Measurements from ENCODE around the gene MFF. TPM values are rescaled to one million over a fixed set of nuclear protein-coding genes. Genes with fewer than 3 reads are reported as not detected.

MFF gene
- total RNA-seq, 4 donors from 2014 or later, result 15.1 to 99.1 (median 88.3) TPM

DNA sequence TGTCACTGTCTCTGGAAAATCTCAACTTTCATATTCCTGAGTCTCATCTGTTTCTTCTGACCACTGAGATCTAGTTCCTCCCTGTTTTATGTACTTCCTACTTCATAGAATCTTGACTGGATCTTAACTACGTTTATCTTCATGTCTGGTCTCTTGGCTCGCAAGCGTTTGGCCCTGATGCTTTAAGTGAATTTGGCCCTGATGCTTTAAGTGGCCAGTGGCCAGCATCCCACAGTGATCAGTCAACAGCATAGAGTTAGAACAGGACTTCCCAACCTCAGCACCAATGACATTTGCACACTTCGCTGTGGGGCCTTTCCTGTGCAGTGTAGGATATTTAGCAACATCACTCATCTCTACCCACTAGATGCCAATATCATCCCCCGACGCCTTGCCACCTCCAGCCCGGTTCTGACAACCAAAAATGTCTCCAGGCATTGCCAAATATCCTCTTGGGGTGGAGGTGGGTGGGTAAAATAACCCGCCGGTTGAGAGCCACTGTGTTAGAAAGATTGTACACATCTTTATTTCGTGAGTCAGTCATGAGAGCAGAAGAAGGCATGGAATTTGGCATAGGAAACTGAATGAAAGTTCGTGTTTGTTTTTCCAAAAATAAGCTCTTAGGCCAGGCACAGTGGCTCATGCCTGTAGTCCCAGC, 41.8 kb downstream of the MFF start:
- no peaks in the 10 kb centered on the region for H3K36me3 ChIP-seq
- H3K27ac ChIP-seq, result no peak overlapping the region
- intact Hi-C loops (cut with DNase I; ENCODE audit: low total_unique reads), result no loop called here
- H3K9me3 ChIP-seq, result no peaks in the 10 kb centered on the region
- H3K4me3 ChIP-seq, result no peak overlapping the region
- H3K27me3 ChIP-seq, result no peaks in the 10 kb centered on the region
- no peaks in the 10 kb centered on the region for H3K4me1 ChIP-seq
- no peak for DNase-seq
- TF ChIP-seq POLR2A (IDR thresholded peaks at IDR 0.05), result no peak
- TF ChIP-seq, protein P1, sequence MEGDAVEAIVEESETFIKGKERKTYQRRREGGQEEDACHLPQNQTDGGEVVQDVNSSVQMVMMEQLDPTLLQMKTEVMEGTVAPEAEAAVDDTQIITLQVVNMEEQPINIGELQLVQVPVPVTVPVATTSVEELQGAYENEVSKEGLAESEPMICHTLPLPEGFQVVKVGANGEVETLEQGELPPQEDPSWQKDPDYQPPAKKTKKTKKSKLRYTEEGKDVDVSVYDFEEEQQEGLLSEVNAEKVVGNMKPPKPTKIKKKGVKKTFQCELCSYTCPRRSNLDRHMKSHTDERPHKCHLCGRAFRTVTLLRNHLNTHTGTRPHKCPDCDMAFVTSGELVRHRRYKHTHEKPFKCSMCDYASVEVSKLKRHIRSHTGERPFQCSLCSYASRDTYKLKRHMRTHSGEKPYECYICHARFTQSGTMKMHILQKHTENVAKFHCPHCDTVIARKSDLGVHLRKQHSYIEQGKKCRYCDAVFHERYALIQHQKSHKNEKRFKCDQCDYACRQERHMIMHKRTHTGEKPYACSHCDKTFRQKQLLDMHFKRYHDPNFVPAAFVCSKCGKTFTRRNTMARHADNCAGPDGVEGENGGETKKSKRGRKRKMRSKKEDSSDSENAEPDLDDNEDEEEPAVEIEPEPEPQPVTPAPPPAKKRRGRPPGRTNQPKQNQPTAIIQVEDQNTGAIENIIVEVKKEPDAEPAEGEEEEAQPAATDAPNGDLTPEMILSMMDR (IDR thresholded peaks at IDR 0.05), result no peak

DNA sequence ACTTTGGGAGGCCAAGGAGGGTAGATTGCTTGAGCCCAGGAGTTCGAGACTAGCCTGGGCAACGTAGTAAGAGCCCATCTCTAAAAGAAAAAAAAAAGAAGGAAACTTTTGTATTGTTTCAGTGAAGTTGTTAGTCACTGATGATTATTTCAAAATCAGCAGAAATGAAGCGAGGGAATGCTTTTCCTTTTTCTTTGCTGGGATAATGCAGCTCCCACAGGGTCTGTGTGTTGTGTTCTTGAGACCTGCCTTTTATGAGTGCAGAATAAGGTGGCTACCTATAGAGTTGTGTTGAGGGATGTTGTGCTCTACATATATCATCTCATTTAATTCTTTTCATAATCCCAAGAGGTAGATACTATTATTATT, 42.4 kb downstream of the MFF start:
- H3K9me3 ChIP-seq, result no peaks in the 10 kb centered on the region
- DNase-seq, result no peak
- H3K4me3 ChIP-seq, result no peak overlapping the region
- intact Hi-C loops (cut with DNase I; ENCODE audit: low total_unique reads), result no loop called here
- TF ChIP-seq POLR2A (IDR thresholded peaks at IDR 0.05), result no peak
- TF ChIP-seq, protein P1 (IDR thresholded peaks at IDR 0.05), result no peak
- H3K27ac ChIP-seq, result no peak overlapping the region
- no peaks in the 10 kb centered on the region for H3K4me1 ChIP-seq
- no peaks in the 10 kb centered on the region for H3K27me3 ChIP-seq
- H3K36me3 ChIP-seq, result no peaks in the 10 kb centered on the region

DNA sequence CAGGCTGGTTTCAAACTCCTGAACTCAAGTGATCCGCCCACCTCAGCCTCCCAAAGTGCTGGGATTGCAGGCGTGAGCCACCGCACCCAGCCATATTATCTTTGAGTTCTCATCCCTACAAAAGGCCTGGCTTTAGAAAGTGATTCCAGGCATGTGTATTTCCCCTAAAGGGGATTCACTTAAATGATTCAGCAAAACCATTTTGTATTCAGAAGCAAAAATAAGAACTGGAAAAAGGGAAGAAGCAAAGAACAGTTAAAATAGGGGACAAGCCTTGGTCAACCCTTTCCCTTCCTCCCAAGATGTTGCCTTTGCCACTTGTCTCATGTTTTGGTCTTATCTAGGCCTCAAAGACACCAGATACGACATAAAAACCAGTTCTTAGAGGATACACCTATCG, 43.5 kb downstream of the MFF start:
- no peak for DNase-seq
- H3K27me3 ChIP-seq, result no peaks in the 10 kb centered on the region
- H3K9me3 ChIP-seq, result no peaks in the 10 kb centered on the region
- no peaks in the 10 kb centered on the region for H3K36me3 ChIP-seq
- no peaks in the 10 kb centered on the region for H3K4me1 ChIP-seq
- H3K27ac ChIP-seq, result no peak overlapping the region
- TF ChIP-seq, protein P1 (IDR thresholded peaks at IDR 0.05), result no peak
- TF ChIP-seq POLR2A (IDR thresholded peaks at IDR 0.05), result no peak
- intact Hi-C loops (cut with DNase I; ENCODE audit: low total_unique reads), result no loop called here
- H3K4me3 ChIP-seq, result no peak overlapping the region

DNA sequence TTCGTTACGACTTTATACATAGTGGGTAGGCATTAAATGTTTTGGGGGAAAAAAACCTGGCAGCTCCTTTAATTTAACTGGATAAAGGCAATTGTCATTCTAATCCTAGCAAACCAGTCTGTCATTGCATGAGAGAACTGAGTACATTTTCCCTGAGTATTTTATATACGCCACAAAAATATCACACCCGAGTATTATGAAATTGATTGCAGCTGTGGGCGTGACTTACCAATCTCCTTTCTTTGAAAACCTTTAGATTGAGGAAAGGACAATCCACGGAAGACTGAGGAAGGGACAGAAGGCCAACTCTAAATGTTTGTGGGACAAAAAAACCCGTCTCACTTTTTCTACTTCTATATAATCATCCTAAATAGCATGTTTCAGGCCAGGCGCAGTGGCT, 45.0 kb downstream of the MFF start:
- TF ChIP-seq POLR2A (IDR thresholded peaks at IDR 0.05), result no peak
- TF ChIP-seq, protein P1 (IDR thresholded peaks at IDR 0.05), result no peak
- Histone ChIP-seq H3K27ac (no peak overlapping the region), H3K9me3 (no peaks in the 10 kb centered on the region), H3K36me3 (no peaks in the 10 kb centered on the region), H3K27me3 (no peaks in the 10 kb centered on the region), H3K4me3 (no peak overlapping the region), H3K4me1 (no peaks in the 10 kb centered on the region)
- intact Hi-C loops (cut with DNase I; ENCODE audit: low total_unique reads), result no loop called here
- DNase-seq, result no peak

DNA sequence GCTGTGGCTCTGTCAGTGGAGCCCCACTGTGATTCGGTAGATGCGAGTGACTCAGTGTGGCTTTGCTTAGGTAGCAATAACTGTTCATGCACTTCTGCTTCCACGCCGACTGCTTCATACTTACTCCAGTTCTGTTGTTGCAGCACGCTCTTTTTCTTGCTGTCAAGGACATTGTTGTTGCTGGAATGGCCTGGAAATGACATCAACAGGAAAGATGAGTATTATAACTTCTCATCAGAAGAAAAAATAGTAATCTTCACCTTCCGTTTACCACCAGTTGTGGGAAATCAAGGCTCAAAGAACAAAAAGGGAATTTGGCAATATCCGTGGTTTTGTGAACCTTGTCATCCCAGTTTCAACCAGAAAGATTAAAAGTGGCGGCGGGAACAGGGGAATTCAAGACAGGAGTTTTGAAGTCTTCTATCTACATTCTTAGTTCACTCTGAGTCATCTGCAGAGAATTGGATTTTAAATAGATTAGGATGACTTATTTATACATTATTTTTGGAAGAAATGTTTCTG, 45.8 kb downstream of the MFF start:
- intact Hi-C loops (cut with DNase I; ENCODE audit: low total_unique reads), result no loop called here
- no peaks in the 10 kb centered on the region for H3K4me1 ChIP-seq
- no peaks in the 10 kb centered on the region for H3K36me3 ChIP-seq
- no peak overlapping the region for H3K27ac ChIP-seq
- TF ChIP-seq, protein P1 (IDR thresholded peaks at IDR 0.05), result no peak
- no peak for TF ChIP-seq POLR2A (IDR thresholded peaks at IDR 0.05)
- no peaks in the 10 kb centered on the region for H3K27me3 ChIP-seq
- no peak for DNase-seq
- no peaks in the 10 kb centered on the region for H3K9me3 ChIP-seq
- no peak overlapping the region for H3K4me3 ChIP-seq
